DND-41 (cell line): ENCODE data around the gene MIA3.

ENCODE experiments used
- ATAC-seq: fragments of 200-7000 bp; cut with Tn5 transposase; 3 replicates; pipeline ENCODE4 v1.9.1; 2021; ENCODE audit warnings: low read depth; ENCODE audit not compliant: insufficient read depth
- DNase-seq: peaks from one replicate; pipeline ENCODE4 v3.0.0-alpha.2; 2020
- H2AFZ ChIP-seq: 2 replicates; pipeline ENCODE4 v1.6.0; 2012; ENCODE audit warnings: low read depth, low read length
- H3K27ac ChIP-seq: 2 replicates; pipeline ENCODE4 v1.5.1; 2012; ENCODE audit warnings: low read length, inconsistent platforms
- H3K27me3 ChIP-seq: fragments of 200-600 bp; sonication (generic); 2 replicates; pipeline ENCODE4 v1.6.0; 2012; ENCODE audit warnings: low read length, mild to moderate bottlenecking, inconsistent platforms; ENCODE audit not compliant: insufficient read depth, poor library complexity
- H3K36me3 ChIP-seq: 2 replicates; pipeline ENCODE4 v1.5.1; 2012; ENCODE audit warnings: low read length, inconsistent platforms; ENCODE audit not compliant: insufficient read depth
- H3K4me1 ChIP-seq: 2 replicates; pipeline ENCODE4 v1.5.1; 2012; ENCODE audit warnings: mild to moderate bottlenecking, low read length; ENCODE audit not compliant: insufficient read depth
- H3K4me2 ChIP-seq: 2 replicates; pipeline ENCODE4 v1.6.0; 2012; ENCODE audit warnings: mild to moderate bottlenecking, moderate library complexity, low read length, inconsistent platforms; ENCODE audit not compliant: insufficient read depth
- H3K4me3 ChIP-seq, 2 experiments: fragments of 200-600 bp in 1 of 2; shearing (Covaris generic) in 1 of 2; 2 replicates each; pipeline ENCODE4 v1.5.1; 2012 to 2016; ENCODE audit warnings: inconsistent platforms in 2 of 2, low read length in 2 of 2, mild to moderate bottlenecking in 2 of 2, low read depth in 1 of 2, moderate library complexity in 1 of 2
- H3K79me2 ChIP-seq: 2 replicates; pipeline ENCODE4 v1.6.0; 2012; ENCODE audit warnings: low read length, inconsistent platforms; ENCODE audit not compliant: insufficient read depth
- H3K9ac ChIP-seq: 2 replicates; pipeline ENCODE4 v1.6.0; 2012; ENCODE audit warnings: low read depth, mild to moderate bottlenecking, inconsistent platforms, low read length, moderate library complexity
- H3K9me3 ChIP-seq: 2 replicates; pipeline ENCODE4 v1.5.1; 2012; ENCODE audit warnings: low read length, moderate library complexity, mild to moderate bottlenecking, inconsistent platforms; ENCODE audit not compliant: insufficient read depth, severe bottlenecking
- H4K20me1 ChIP-seq: 2 replicates; pipeline ENCODE4 v1.6.0; 2012; ENCODE audit warnings: low read length; ENCODE audit not compliant: insufficient read depth
- EZH2 ChIP-seq: IDR thresholded peaks from 3 replicates; pipeline ENCODE4 v1.6.1; 2012; ENCODE audit warnings: borderline replicate concordance, low read depth, mild to moderate bottlenecking, moderate library complexity, low read length, inconsistent platforms; ENCODE audit not compliant: severe bottlenecking
- TF ChIP-seq, protein P1 (sequence below): IDR thresholded peaks from 2 replicates; pipeline ENCODE4 v1.5.1; 2012; ENCODE audit warnings: borderline replicate concordance, low read length, moderate library complexity, mild to moderate bottlenecking; ENCODE audit not compliant: poor library complexity, severe bottlenecking; ENCODE audit errors: extremely low read depth

Gene MIA3

DNA sequence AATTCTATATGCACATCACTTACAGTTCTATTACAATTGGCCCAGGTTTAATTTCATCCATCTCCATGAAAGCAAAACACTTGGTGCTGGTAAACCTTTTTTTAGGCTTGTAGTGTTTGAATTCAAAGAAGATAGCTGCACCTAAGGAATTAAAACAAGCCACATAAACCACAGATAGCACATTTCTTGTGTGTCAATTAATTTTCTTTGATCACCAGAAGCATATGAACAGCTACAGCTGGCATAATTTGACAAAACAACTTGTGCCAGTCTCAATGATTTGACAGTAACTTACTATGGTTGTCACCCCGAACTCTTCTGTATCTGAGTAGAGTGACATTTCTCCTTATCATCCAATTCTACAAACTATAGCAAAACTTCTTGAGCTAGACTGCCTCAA, 52.2 kb downstream of the MIA3 start:
- Histone ChIP-seq H3K27me3 (no peaks in the 10 kb centered on the region), H3K9ac (no peak overlapping the region), H3K36me3 (peaks cover 62% of the 10 kb centered on the region), H3K79me2 (no peaks in the 10 kb centered on the region), H2AFZ (no peak overlapping the region), H3K4me3 (no peak overlapping the region), H4K20me1 (no peaks in the 10 kb centered on the region; the same call in 1 of the 2 replicates), H3K4me1 (no peaks in the 10 kb centered on the region), H3K4me2 (no peak overlapping the region), H3K9me3 (no peaks in the 10 kb centered on the region), H3K27ac (no peak overlapping the region)
- no peak for DNase-seq
- no peak for TF ChIP-seq EZH2
- TF ChIP-seq, protein P1, sequence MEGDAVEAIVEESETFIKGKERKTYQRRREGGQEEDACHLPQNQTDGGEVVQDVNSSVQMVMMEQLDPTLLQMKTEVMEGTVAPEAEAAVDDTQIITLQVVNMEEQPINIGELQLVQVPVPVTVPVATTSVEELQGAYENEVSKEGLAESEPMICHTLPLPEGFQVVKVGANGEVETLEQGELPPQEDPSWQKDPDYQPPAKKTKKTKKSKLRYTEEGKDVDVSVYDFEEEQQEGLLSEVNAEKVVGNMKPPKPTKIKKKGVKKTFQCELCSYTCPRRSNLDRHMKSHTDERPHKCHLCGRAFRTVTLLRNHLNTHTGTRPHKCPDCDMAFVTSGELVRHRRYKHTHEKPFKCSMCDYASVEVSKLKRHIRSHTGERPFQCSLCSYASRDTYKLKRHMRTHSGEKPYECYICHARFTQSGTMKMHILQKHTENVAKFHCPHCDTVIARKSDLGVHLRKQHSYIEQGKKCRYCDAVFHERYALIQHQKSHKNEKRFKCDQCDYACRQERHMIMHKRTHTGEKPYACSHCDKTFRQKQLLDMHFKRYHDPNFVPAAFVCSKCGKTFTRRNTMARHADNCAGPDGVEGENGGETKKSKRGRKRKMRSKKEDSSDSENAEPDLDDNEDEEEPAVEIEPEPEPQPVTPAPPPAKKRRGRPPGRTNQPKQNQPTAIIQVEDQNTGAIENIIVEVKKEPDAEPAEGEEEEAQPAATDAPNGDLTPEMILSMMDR, result no peak
- ATAC-seq, result no peak

DNA sequence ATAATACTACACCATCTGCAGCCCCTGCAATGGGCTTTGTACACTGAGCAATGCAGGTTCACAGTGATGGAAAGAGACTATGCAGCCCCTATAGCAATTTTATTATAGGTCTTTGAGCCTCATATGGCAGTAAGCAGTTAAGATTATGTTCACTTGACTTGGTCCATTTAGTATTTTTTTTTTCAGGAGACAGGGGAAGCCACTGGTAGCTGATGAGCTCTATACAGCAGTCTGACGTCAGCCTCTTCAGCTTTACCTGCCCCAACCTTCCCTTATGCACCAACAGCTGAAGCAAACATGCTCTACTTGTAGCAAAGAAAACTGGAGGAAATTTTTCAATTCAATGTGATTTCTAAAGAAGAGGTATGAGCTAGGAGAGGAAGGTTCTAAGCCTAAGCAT, 62.2 kb downstream of the MIA3 start:
- Histone ChIP-seq H3K79me2 (no peaks in the 10 kb centered on the region), H2AFZ (no peak overlapping the region), H3K27ac (no peak overlapping the region), H3K27me3 (no peaks in the 10 kb centered on the region), H3K9me3 (no peaks in the 10 kb centered on the region), H4K20me1 (no peaks in the 10 kb centered on the region), H3K36me3 (peaks cover 26% of the 10 kb centered on the region), H3K4me3 (no peak overlapping the region), H3K4me2 (no peak overlapping the region), H3K9ac (no peak overlapping the region), H3K4me1 (no peaks in the 10 kb centered on the region)
- no peak for ATAC-seq
- TF ChIP-seq EZH2, result no peak
- TF ChIP-seq, protein P1, result no peak
- DNase-seq, result no peak

DNA sequence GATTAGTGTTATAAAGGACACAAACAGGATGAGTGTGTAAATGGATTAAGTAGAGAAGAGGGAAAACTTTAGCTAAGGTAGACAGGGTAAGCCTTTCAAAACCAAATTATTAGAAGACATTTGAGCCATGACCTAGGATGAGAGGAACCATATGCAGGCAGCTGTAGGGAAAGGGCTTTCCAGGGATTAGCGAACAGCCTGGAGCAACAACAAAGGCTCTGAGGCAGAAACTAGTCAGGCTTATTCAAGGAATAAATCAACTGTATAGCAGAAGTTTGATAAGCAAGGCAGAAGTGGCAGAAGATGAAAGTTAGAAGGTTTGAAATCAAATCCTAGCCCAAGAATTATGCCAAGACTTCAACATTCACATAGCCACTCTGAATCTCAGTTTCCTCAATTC, 73.1 kb downstream of the MIA3 start:
- H3K27ac ChIP-seq, result no peak overlapping the region
- no peak overlapping the region for H3K4me2 ChIP-seq
- H3K4me3 ChIP-seq, result no peak overlapping the region
- peaks cover 3% of the 10 kb centered on the region; the same call in 1 of the 2 replicates for H4K20me1 ChIP-seq
- H3K79me2 ChIP-seq, result peaks cover 9% of the 10 kb centered on the region
- no peaks in the 10 kb centered on the region for H3K9me3 ChIP-seq
- H2AFZ ChIP-seq, result no peak overlapping the region
- peaks cover 34% of the 10 kb centered on the region for H3K36me3 ChIP-seq
- no peaks in the 10 kb centered on the region for H3K4me1 ChIP-seq
- DNase-seq (no peak), ATAC-seq (no peak)
- H3K9ac ChIP-seq, result no peak overlapping the region
- no peak for TF ChIP-seq EZH2
- TF ChIP-seq, protein P1, result no peak
- H3K27me3 ChIP-seq, result no peaks in the 10 kb centered on the region

DNA sequence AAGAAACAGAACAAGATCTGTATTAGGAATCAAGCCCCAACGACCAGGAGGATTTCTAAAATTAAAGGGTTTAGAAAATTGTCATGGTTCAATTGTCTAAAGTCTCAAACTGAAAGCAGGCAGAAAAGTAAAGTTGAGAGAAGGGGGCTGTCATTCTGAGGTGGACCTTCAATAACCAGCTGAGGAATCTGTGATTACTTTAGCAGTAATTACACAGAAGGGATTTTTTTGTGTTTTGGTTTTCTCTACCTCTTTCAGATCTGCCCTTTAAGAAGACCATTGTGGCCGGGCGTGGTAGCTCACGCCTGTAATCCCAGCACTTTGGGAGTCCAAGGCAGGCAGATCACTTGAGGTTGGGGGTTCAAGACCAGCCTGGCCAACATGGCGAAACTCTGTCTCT, 77.0 kb downstream of the MIA3 start:
- Histone ChIP-seq H3K27me3 (no peaks in the 10 kb centered on the region), H3K36me3 (peaks cover 20% of the 10 kb centered on the region), H3K4me1 (no peaks in the 10 kb centered on the region), H4K20me1 (peaks cover 3% of the 10 kb centered on the region; the same call in 1 of the 2 replicates), H3K4me2 (no peak overlapping the region), H3K9ac (no peak overlapping the region), H3K9me3 (no peaks in the 10 kb centered on the region), H3K4me3 (no peak overlapping the region), H2AFZ (no peak overlapping the region), H3K27ac (no peak overlapping the region), H3K79me2 (peaks cover 21% of the 10 kb centered on the region)
- no peak for ATAC-seq
- no peak for TF ChIP-seq EZH2
- TF ChIP-seq, protein P1, result no peak
- DNase-seq, result no peak
